ENCODE data around the gene TRMT2A.

Gene TRMT2A

GRCh38 chr22:20090730-20091240 is 26.2 kb downstream of the TRMT2A start:
- Histone ChIP-seq H3K4me1 (no peaks in the 10 kb centered on the region), H3K36me3 (ENCODE audit: control insufficient read depth, insufficient read depth, low read length) (no peaks in the 10 kb centered on the region), H3K4me3 (ENCODE audit: low read depth, low read length) (no peak overlapping the region), H3K27ac (no peak overlapping the region), H3K79me2 (peaks cover 13% of the 10 kb centered on the region), H3K9ac (no peak overlapping the region), H3K27me3 (ENCODE audit: control insufficient read depth, insufficient read depth, low read length) (no peaks in the 10 kb centered on the region), H3K4me2 (ENCODE audit: low read length) (no peak overlapping the region), H2AFZ (no peak overlapping the region), H3K9me3 (ENCODE audit: control insufficient read depth, low read length) (no peaks in the 10 kb centered on the region)
- TF ChIP-seq CTCF (IDR thresholded peaks at IDR 0.05): no peak

GRCh38 chr22:20089977-20090729 is 26.9 kb downstream of the TRMT2A start:
- H3K9me3 ChIP-seq (ENCODE audit: control insufficient read depth, low read length): no peaks in the 10 kb centered on the region
- H3K9ac ChIP-seq: no peak overlapping the region
- no peak overlapping the region for H3K4me2 ChIP-seq (ENCODE audit: low read length)
- no peak overlapping the region for H3K27ac ChIP-seq
- no peak overlapping the region for H3K4me3 ChIP-seq (ENCODE audit: low read depth, low read length)
- no peaks in the 10 kb centered on the region for H3K4me1 ChIP-seq
- H3K79me2 ChIP-seq: peaks cover 16% of the 10 kb centered on the region
- no peak for TF ChIP-seq CTCF (IDR thresholded peaks at IDR 0.05)
- H2AFZ ChIP-seq: no peak overlapping the region
- H3K27me3 ChIP-seq (ENCODE audit: control insufficient read depth, insufficient read depth, low read length): no peaks in the 10 kb centered on the region
- H3K36me3 ChIP-seq (ENCODE audit: control insufficient read depth, insufficient read depth, low read length): no peaks in the 10 kb centered on the region

GRCh38 chr22:20089226-20089976 is 27.6 kb downstream of the TRMT2A start:
- H3K9me3 ChIP-seq (ENCODE audit: control insufficient read depth, low read length): no peaks in the 10 kb centered on the region
- H3K79me2 ChIP-seq: peaks cover 20% of the 10 kb centered on the region
- H2AFZ ChIP-seq: no peak overlapping the region
- H3K36me3 ChIP-seq (ENCODE audit: control insufficient read depth, insufficient read depth, low read length): no peaks in the 10 kb centered on the region
- no peaks in the 10 kb centered on the region for H3K27me3 ChIP-seq (ENCODE audit: control insufficient read depth, insufficient read depth, low read length)
- no peak for TF ChIP-seq CTCF (IDR thresholded peaks at IDR 0.05)
- no peak overlapping the region for H3K9ac ChIP-seq
- H3K4me3 ChIP-seq (ENCODE audit: low read depth, low read length): no peak overlapping the region
- H3K4me1 ChIP-seq: no peaks in the 10 kb centered on the region
- H3K4me2 ChIP-seq (ENCODE audit: low read length): no peak overlapping the region
- no peak overlapping the region for H3K27ac ChIP-seq

GRCh38 chr22:20088263-20088648 is 28.8 kb downstream of the TRMT2A start:
- no peak overlapping the region for H2AFZ ChIP-seq
- H3K79me2 ChIP-seq: peaks cover 20% of the 10 kb centered on the region
- no peak overlapping the region for H3K4me3 ChIP-seq (ENCODE audit: low read depth, low read length)
- H3K36me3 ChIP-seq (ENCODE audit: control insufficient read depth, insufficient read depth, low read length): no peaks in the 10 kb centered on the region
- no peaks in the 10 kb centered on the region for H3K27me3 ChIP-seq (ENCODE audit: control insufficient read depth, insufficient read depth, low read length)
- H3K9me3 ChIP-seq (ENCODE audit: control insufficient read depth, low read length): no peaks in the 10 kb centered on the region
- no peak overlapping the region for H3K27ac ChIP-seq
- H3K9ac ChIP-seq: no peak overlapping the region
- no peak overlapping the region for H3K4me2 ChIP-seq (ENCODE audit: low read length)
- TF ChIP-seq CTCF (IDR thresholded peaks at IDR 0.05): no peak
- no peaks in the 10 kb centered on the region for H3K4me1 ChIP-seq

Data from parathyroid adenoma (tissue), 2 donors.